Thyroid gland (tissue), 4 donors: ENCODE results near the gene MAN2A2.

Experiments used
- POLR2A ChIP-seq, 2 donors: fragments of 450-650 bp; IDR thresholded peaks; one replicate each; pipeline ENCODE4 v1.6.1; 2017; ENCODE audit warnings: antibody characterized with exemption in 2 of 2, mild to moderate bottlenecking in 2 of 2, moderate library complexity in 1 of 2
- TF ChIP-seq, protein P1 (sequence below), 6 experiments: fragments of 200-600 bp in 3 of 6; fragments of 450-650 bp in 3 of 6; sonication (generic) in 3 of 6; IDR thresholded peaks; one replicate each; pipeline ENCODE4 v1.5.1; 2016 to 2019; ENCODE audit warnings: antibody characterized with exemption in 6 of 6, mild to moderate bottlenecking in 2 of 6, inconsistent platforms in 1 of 6, moderate library complexity in 1 of 6

DNA sequence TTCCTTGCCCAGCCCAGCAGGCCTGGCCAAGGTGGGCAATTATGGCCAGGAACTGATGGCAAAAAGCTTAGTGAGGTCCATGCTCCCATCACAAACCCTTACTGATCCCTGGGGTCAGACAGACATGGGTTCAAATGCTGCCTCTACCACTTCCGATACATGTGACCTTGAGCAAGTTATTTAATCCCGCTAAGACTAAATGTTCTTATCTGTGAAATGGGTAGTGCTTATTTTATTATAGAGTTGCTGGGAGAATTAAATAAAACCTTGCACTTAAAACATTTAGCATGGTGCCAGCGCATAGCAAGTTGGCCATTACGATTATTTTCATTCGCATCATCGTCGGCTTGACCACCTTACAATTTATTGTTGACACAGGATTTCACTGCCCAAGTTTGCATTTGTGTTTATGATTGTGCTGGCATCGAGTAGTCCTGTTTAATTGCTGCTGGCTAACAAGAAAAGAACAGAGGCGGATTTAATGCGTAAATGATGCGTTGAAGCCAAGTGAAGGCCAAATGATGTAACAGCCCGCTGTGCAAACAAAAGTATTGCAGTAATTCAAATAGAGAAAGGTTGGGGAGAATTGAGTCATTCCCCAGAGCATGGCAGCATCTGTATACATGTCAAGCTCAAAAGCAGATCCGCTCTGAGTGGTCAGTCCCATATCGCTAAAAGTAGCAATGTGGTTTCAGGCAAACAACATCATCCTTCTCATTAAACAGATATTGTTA is 42.0 kb upstream of the MAN2A2 start:
- TF ChIP-seq, protein P1, sequence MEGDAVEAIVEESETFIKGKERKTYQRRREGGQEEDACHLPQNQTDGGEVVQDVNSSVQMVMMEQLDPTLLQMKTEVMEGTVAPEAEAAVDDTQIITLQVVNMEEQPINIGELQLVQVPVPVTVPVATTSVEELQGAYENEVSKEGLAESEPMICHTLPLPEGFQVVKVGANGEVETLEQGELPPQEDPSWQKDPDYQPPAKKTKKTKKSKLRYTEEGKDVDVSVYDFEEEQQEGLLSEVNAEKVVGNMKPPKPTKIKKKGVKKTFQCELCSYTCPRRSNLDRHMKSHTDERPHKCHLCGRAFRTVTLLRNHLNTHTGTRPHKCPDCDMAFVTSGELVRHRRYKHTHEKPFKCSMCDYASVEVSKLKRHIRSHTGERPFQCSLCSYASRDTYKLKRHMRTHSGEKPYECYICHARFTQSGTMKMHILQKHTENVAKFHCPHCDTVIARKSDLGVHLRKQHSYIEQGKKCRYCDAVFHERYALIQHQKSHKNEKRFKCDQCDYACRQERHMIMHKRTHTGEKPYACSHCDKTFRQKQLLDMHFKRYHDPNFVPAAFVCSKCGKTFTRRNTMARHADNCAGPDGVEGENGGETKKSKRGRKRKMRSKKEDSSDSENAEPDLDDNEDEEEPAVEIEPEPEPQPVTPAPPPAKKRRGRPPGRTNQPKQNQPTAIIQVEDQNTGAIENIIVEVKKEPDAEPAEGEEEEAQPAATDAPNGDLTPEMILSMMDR (IDR thresholded peaks at IDR 0.05) = no peak
- TF ChIP-seq POLR2A (IDR thresholded peaks at IDR 0.05) = no peak
